ENCODE results near the gene POLRMT. TPM values are rescaled to one million over a fixed set of nuclear protein-coding genes. Genes with fewer than 3 reads are reported as not detected.

Gene POLRMT
- total RNA-seq, 1 donor from 2014 or later: 35.5 TPM

- no peaks in the 10 kb centered on the region for H3K9me3 Mint-ChIP-seq (ENCODE audit: low read depth)
- no peak overlapping the region for H3K4me3 Mint-ChIP-seq (ENCODE audit: unreplicated experiment)
- TF ChIP-seq CTCF (IDR thresholded peaks at IDR 0.05): no peak
- H3K27me3 Mint-ChIP-seq (ENCODE audit: low read depth): no peaks in the 10 kb centered on the region
- H3K27ac Mint-ChIP-seq (ENCODE audit: unreplicated experiment): peak overlapping the region; percentile 89
- peaks cover 13% of the 10 kb centered on the region for H3K36me3 Mint-ChIP-seq (ENCODE audit: low read depth)
- DNase-seq (ENCODE audit: low spot score): no peak
- peaks cover 18% of the 10 kb centered on the region for H3K4me1 Mint-ChIP-seq (ENCODE audit: low read depth)
Measured at GRCh38 chr19:611481-611868, 21.9 kb downstream of the POLRMT start.

GRCh38 chr19:610801-611480 is 22.4 kb downstream of the POLRMT start:
- Mint-ChIP-seq H3K36me3 (ENCODE audit: low read depth) (peaks cover 13% of the 10 kb centered on the region), H3K27ac (ENCODE audit: unreplicated experiment) (peak overlapping the region; percentile 89), H3K27me3 (ENCODE audit: low read depth) (no peaks in the 10 kb centered on the region), H3K4me1 (ENCODE audit: low read depth) (peaks cover 18% of the 10 kb centered on the region), H3K9me3 (ENCODE audit: low read depth) (no peaks in the 10 kb centered on the region), H3K4me3 (ENCODE audit: unreplicated experiment) (peak overlapping the region; percentile 47)
- no peak for TF ChIP-seq CTCF (IDR thresholded peaks at IDR 0.05)
- DNase-seq (ENCODE audit: low spot score): no peak

- peaks cover 10% of the 10 kb centered on the region for H3K36me3 Mint-ChIP-seq (ENCODE audit: low read depth)
- H3K9me3 Mint-ChIP-seq (ENCODE audit: low read depth): no peaks in the 10 kb centered on the region
- no peak for DNase-seq (ENCODE audit: low spot score)
- peak overlapping the region; percentile 89 for H3K27ac Mint-ChIP-seq (ENCODE audit: unreplicated experiment)
- H3K4me1 Mint-ChIP-seq (ENCODE audit: low read depth): peaks cover 18% of the 10 kb centered on the region
- no peak for TF ChIP-seq CTCF (IDR thresholded peaks at IDR 0.05)
- H3K27me3 Mint-ChIP-seq (ENCODE audit: low read depth): no peaks in the 10 kb centered on the region
- no peak overlapping the region for H3K4me3 Mint-ChIP-seq (ENCODE audit: unreplicated experiment)
Measured at GRCh38 chr19:610071-610800, 23.1 kb downstream of the POLRMT start.

GRCh38 chr19:609004-609346 is 24.4 kb downstream of the POLRMT start:
- H3K4me3 Mint-ChIP-seq (ENCODE audit: unreplicated experiment): no peak overlapping the region

More at GRCh38 chr19:609004-609346, 24.4 kb downstream of the POLRMT start:
- H3K4me1 Mint-ChIP-seq (ENCODE audit: low read depth): peaks cover 18% of the 10 kb centered on the region
- H3K36me3 Mint-ChIP-seq (ENCODE audit: low read depth): peaks cover 4% of the 10 kb centered on the region
- no peaks in the 10 kb centered on the region for H3K27me3 Mint-ChIP-seq (ENCODE audit: low read depth)
- H3K9me3 Mint-ChIP-seq (ENCODE audit: low read depth): no peaks in the 10 kb centered on the region
- no peak overlapping the region for H3K27ac Mint-ChIP-seq (ENCODE audit: unreplicated experiment)
- no peak for TF ChIP-seq CTCF (IDR thresholded peaks at IDR 0.05)
- no peak for DNase-seq (ENCODE audit: low spot score)

Measured in chondrocyte (in vitro differentiated cells).